Measurements from ENCODE around the gene FILIP1L.

FILIP1L gene

GRCh38 chr3:99869621-99870020 is 244.7 kb downstream of the FILIP1L start:
- ATAC-seq = no peak

DNA sequence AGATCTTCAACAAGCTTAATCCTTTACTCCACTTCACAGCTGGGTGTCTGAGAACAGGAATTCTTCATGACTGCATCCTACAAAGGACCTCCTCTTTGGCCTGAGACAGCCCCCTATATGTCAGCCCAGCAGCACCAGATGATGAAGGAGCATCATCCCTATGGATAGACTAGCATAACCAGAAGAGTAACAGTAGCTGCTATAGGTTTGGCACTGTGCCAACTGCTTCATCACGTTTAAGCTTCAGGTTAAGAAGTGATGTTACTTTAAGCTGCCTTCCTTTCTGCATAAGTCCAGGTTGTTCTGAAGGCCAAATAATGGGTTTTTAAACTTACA is 246.0 kb downstream of the FILIP1L start:
- TF ChIP-seq SNAI2 (CRISPR knock-in tag; IDR thresholded peaks at IDR 0.05) (no peak), ESRRG (CRISPR knock-in tag; IDR thresholded peaks at IDR 0.05) (no peak), TCF4 (CRISPR knock-in tag; IDR thresholded peaks at IDR 0.05; ENCODE audit: borderline replicate concordance) (no peak), CREB5 (CRISPR knock-in tag; IDR thresholded peaks at IDR 0.05; ENCODE audit: low read depth) (no peak), ZNF8 (CRISPR knock-in tag; IDR thresholded peaks at IDR 0.05) (no peak), ZFP3 (CRISPR knock-in tag; IDR thresholded peaks at IDR 0.05) (no peak), ISL1 (CRISPR knock-in tag; IDR thresholded peaks at IDR 0.05) (no peak), PPARA (CRISPR knock-in tag; IDR thresholded peaks at IDR 0.05; ENCODE audit: borderline replicate concordance) (no peak), RARB (CRISPR knock-in tag; IDR thresholded peaks at IDR 0.05) (no peak), CSDC2 (CRISPR knock-in tag; IDR thresholded peaks at IDR 0.05) (no peak), BACH2 (CRISPR knock-in tag; IDR thresholded peaks at IDR 0.05; ENCODE audit: borderline replicate concordance) (no peak), ZC3H10 (CRISPR knock-in tag; IDR thresholded peaks at IDR 0.05) (no peak), ZNF565 (CRISPR knock-in tag; conservative IDR thresholded peaks at IDR 0.05; ENCODE audit: low read depth) (no peak), TOX (CRISPR knock-in tag; IDR thresholded peaks at IDR 0.05; ENCODE audit: borderline replicate concordance) (no peak), GLIS3 (CRISPR knock-in tag; IDR thresholded peaks at IDR 0.05) (no peak), OSR1 (CRISPR knock-in tag; IDR thresholded peaks at IDR 0.05) (no peak), ZFP30 (CRISPR knock-in tag; IDR thresholded peaks at IDR 0.05) (no peak)
- ATAC-seq = no peak; the same call in 2 of the 3 replicates

More at GRCh38 chr3:99869621-99870020, 244.7 kb downstream of the FILIP1L start:
- TF ChIP-seq, protein P1, sequence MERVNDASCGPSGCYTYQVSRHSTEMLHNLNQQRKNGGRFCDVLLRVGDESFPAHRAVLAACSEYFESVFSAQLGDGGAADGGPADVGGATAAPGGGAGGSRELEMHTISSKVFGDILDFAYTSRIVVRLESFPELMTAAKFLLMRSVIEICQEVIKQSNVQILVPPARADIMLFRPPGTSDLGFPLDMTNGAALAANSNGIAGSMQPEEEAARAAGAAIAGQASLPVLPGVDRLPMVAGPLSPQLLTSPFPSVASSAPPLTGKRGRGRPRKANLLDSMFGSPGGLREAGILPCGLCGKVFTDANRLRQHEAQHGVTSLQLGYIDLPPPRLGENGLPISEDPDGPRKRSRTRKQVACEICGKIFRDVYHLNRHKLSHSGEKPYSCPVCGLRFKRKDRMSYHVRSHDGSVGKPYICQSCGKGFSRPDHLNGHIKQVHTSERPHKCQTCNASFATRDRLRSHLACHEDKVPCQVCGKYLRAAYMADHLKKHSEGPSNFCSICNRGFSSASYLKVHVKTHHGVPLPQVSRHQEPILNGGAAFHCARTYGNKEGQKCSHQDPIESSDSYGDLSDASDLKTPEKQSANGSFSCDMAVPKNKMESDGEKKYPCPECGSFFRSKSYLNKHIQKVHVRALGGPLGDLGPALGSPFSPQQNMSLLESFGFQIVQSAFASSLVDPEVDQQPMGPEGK (CRISPR knock-in tag; IDR thresholded peaks at IDR 0.05; ENCODE audit: borderline replicate concordance) = no peak
- TF ChIP-seq ARNTL (CRISPR knock-in tag; IDR thresholded peaks at IDR 0.05; ENCODE audit: borderline replicate concordance, low read depth) (no peak), GLIS3 (CRISPR knock-in tag; IDR thresholded peaks at IDR 0.05) (no peak), CSRNP3 (CRISPR knock-in tag; IDR thresholded peaks at IDR 0.05) (no peak), SNAI2 (CRISPR knock-in tag; IDR thresholded peaks at IDR 0.05) (no peak), ZC3H10 (CRISPR knock-in tag; IDR thresholded peaks at IDR 0.05) (no peak), ZFP30 (CRISPR knock-in tag; IDR thresholded peaks at IDR 0.05) (no peak), CREB5 (CRISPR knock-in tag; IDR thresholded peaks at IDR 0.05; ENCODE audit: low read depth) (no peak), ZFP3 (CRISPR knock-in tag; IDR thresholded peaks at IDR 0.05) (no peak), POU6F1 (CRISPR knock-in tag; IDR thresholded peaks at IDR 0.05; ENCODE audit: borderline replicate concordance, low read depth) (no peak), ZNF565 (CRISPR knock-in tag; conservative IDR thresholded peaks at IDR 0.05; ENCODE audit: low read depth) (no peak), ZNF70 (CRISPR knock-in tag; IDR thresholded peaks at IDR 0.05) (no peak), ESRRG (CRISPR knock-in tag; IDR thresholded peaks at IDR 0.05) (no peak)

DNA sequence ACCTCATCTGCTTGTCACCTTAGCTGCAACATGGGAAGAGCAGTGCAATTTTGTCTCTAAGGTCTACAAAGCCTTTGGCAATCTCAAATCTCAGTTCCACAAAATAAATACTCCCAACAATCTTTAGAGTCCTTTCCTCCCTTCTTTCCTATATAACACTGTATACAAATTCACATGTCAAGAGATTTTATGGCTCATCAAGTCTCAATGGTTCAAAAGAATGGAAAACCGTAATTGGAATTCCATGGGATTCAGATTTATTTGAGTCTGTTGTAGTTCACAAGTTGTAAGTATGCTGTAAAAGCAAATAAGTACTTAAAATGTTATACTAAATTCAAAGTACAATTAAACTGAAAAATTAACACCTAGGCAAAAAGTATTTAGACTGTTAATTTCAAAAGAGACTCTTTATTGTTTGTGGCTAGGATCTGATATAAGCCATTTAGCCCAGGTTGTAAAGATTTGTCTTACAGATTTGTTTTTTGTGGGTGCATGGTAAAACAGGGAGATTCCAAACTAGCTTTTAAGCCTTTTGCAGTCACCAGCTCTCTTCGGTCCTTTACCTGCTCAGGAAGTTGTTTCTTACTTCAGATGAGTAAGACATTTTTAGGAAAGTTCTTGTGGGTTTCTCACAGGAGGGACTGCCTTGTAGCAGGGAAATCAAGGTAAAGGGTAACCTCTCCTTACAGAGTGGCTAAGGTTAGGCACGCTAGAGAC is 246.5 kb downstream of the FILIP1L start:
- TF ChIP-seq TCF4 (CRISPR knock-in tag; IDR thresholded peaks at IDR 0.05; ENCODE audit: borderline replicate concordance) = no peak
- no peak for TF ChIP-seq GLIS3 (CRISPR knock-in tag; IDR thresholded peaks at IDR 0.05)
- TF ChIP-seq ZNF70 (CRISPR knock-in tag; IDR thresholded peaks at IDR 0.05) = no peak
- no peak for TF ChIP-seq CREB5 (CRISPR knock-in tag; IDR thresholded peaks at IDR 0.05; ENCODE audit: low read depth)
- no peak for TF ChIP-seq RARB (CRISPR knock-in tag; IDR thresholded peaks at IDR 0.05)
- TF ChIP-seq POU6F1 (CRISPR knock-in tag; IDR thresholded peaks at IDR 0.05; ENCODE audit: borderline replicate concordance, low read depth) = no peak
- TF ChIP-seq ZNF565 (CRISPR knock-in tag; conservative IDR thresholded peaks at IDR 0.05; ENCODE audit: low read depth) = no peak
- no peak for ATAC-seq
